ENCODE data around the gene PSME2.
A peak's percentile ranks its signal among the peaks of the same experiment; 100 is the strongest.

The PSME2 gene

GRCh38 chr14:24141097-24141880 lies 5.1 kb downstream of the PSME2 start, which contains the start of gene EMC9:
Gene EMC9 (minus strand): TSS chr14:24141591. CDS start chr14:24141304, 287 bp downstream.
- in situ Hi-C loops (cut with HindIII; ENCODE audit: low sequenced_read_pairs): no loop called here
- peak; percentile 47 for TF ChIP-seq CTCF (IDR thresholded peaks at IDR 0.05; ENCODE audit: low read depth, low read length, missing control alignments)
- DNase-seq (ENCODE audit: low read depth): peak; percentile 99
- peak within 1 kb of the TSS; percentile 75 for H3K4me3 ChIP-seq (ENCODE audit: low read depth, low read length)

- no peak for TF ChIP-seq CTCF (IDR thresholded peaks at IDR 0.05; ENCODE audit: low read depth, low read length, missing control alignments)
- in situ Hi-C loops (cut with HindIII; ENCODE audit: low sequenced_read_pairs): no loop called here
- no peak for DNase-seq (ENCODE audit: low read depth)
- H3K4me3 ChIP-seq (ENCODE audit: low read depth, low read length): no peak overlapping the region
These were observed 7.0 kb downstream of the PSME2 start for GRCh38 chr14:24139272-24139934.

GRCh38 chr14:24138396-24139271 lies 7.8 kb downstream of the PSME2 start:
- no peak for TF ChIP-seq CTCF (IDR thresholded peaks at IDR 0.05; ENCODE audit: low read depth, low read length, missing control alignments)
- no peak for DNase-seq (ENCODE audit: low read depth)
- H3K4me3 ChIP-seq (ENCODE audit: low read depth, low read length): no peak overlapping the region
- in situ Hi-C loops (cut with HindIII; ENCODE audit: low sequenced_read_pairs): no loop called here

- no peak overlapping the region for H3K4me3 ChIP-seq (ENCODE audit: low read depth, low read length)
These were observed 8.6 kb downstream of the PSME2 start for GRCh38 chr14:24137529-24138395.

GRCh38 chr14:24136684-24137528 lies 9.5 kb downstream of the PSME2 start:
- DNase-seq (ENCODE audit: low read depth): no peak
- TF ChIP-seq CTCF (IDR thresholded peaks at IDR 0.05; ENCODE audit: low read depth, low read length, missing control alignments): no peak
- H3K4me3 ChIP-seq (ENCODE audit: low read depth, low read length): peak overlapping the region; percentile 78
- in situ Hi-C loops (cut with HindIII; ENCODE audit: low sequenced_read_pairs): no loop called here

More at GRCh38 chr14:24137529-24138395, 8.6 kb downstream of the PSME2 start:
- no peak for TF ChIP-seq CTCF (IDR thresholded peaks at IDR 0.05; ENCODE audit: low read depth, low read length, missing control alignments)
- in situ Hi-C loops (cut with HindIII; ENCODE audit: low sequenced_read_pairs): no loop called here
- no peak for DNase-seq (ENCODE audit: low read depth)
